ENCODE results near the gene TRIM7.
"Not testable (repeated sequence)": the region's sequence is repeated elsewhere in the genome, so short reads cannot be mapped to it uniquely, and the experiment has no call there.

TRIM7 gene

DNA sequence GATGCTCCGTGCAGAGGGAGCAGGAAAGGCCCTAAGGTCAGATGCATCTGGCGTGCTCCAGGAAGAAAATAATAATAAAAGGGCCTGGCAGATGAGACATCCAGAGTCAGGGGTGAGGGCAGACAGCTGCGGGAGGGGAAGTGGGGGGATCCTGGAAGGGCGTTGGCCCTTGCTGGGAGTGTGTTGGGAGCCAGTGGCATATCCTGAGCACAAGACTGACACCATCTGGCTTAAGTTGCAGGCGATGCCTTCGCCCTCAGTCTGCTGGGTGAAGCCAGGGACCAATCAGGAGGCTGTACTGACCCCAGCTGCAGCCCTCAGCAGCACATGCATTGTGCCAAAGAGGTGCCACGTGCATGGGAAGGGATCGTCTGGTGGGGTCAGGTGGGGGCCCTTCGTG, 53.9 kb downstream of the TRIM7 start:
- Histone ChIP-seq H3K36me3 (ENCODE audit: insufficient read depth, low read length) (no peaks in the 10 kb centered on the region), H3K4me1 (ENCODE audit: insufficient read depth, low read length, poor library complexity, severe bottlenecking) (no peaks in the 10 kb centered on the region), H3F3A (ENCODE audit: low read depth) (no peaks in the 10 kb centered on the region), H3K9me3 (ENCODE audit: insufficient read depth, low read depth, low read length) (no peaks in the 10 kb centered on the region), H3K9ac (ENCODE audit: low read depth, low read length, poor library complexity, severe bottlenecking) (no peak overlapping the region), H3K4me3 (ENCODE audit: low read length, poor library complexity, severe bottlenecking) (no peak overlapping the region), H4K20me1 (ENCODE audit: insufficient read depth, low read length, poor library complexity, severe bottlenecking) (no peaks in the 10 kb centered on the region), H3K27me3 (ENCODE audit: insufficient read depth, low read length, poor library complexity, severe bottlenecking) (no peaks in the 10 kb centered on the region), H2AFZ (ENCODE audit: low read length) (no peak overlapping the region), H3K4me2 (ENCODE audit: low read depth, low read length, poor library complexity, severe bottlenecking) (no peak overlapping the region), H3K79me2 (ENCODE audit: insufficient read depth, low read length) (no peaks in the 10 kb centered on the region), H3K9me2 (replicated peaks; ENCODE audit: low read depth, low read length) (no peaks in the 10 kb centered on the region)
- TF ChIP-seq, protein P1, sequence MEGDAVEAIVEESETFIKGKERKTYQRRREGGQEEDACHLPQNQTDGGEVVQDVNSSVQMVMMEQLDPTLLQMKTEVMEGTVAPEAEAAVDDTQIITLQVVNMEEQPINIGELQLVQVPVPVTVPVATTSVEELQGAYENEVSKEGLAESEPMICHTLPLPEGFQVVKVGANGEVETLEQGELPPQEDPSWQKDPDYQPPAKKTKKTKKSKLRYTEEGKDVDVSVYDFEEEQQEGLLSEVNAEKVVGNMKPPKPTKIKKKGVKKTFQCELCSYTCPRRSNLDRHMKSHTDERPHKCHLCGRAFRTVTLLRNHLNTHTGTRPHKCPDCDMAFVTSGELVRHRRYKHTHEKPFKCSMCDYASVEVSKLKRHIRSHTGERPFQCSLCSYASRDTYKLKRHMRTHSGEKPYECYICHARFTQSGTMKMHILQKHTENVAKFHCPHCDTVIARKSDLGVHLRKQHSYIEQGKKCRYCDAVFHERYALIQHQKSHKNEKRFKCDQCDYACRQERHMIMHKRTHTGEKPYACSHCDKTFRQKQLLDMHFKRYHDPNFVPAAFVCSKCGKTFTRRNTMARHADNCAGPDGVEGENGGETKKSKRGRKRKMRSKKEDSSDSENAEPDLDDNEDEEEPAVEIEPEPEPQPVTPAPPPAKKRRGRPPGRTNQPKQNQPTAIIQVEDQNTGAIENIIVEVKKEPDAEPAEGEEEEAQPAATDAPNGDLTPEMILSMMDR (conservative IDR thresholded peaks at IDR 0.05; ENCODE audit: low read length): no peak
- TF ChIP-seq EZH2phosphoT487 (IDR thresholded peaks at IDR 0.05; ENCODE audit: borderline replicate concordance): no peak

DNA sequence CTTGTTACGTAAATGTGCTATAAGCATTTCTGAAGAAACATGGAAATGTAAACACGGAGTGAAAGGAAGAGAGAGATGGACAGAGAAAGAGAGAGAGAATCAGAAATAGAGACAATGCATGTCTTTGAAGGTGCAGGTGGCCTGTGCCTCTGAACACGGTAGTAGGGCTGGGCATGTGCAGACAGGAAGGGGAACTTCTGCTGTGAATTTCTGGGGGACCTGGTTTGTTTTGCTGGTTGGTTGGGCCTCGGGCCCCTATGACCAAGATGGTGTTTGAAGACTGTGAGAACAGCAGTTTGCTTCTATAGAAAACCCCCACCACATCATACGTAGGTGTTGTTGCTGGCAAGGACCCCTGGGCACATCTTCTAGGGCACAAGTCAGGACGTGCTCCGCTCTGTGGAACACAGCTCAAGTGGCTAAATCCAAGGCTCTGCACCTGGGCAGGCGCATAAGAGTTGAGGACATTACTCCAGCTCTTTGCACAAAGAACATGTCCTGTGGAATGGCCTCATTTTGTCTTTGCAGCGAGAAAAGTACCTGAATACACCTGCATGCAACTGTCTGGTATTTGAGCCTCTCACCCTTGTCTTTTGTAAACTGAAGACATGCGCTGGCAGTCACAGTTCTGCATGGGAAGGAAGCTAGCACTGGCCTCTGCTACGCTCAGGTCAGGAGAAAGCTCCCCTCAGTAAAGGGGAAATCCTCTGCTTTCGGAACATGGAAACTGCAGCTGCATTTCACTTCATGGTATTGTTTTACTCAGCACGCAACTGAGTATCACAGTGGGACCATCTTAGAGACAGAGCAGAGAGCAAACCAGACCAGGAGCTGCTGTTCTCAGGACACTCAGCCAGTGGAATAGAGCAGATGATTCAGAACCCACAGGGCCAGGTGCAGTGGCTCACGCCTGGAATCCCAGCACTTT, 54.9 kb downstream of the TRIM7 start:
- no peaks in the 10 kb centered on the region for H3K9me2 ChIP-seq (replicated peaks; ENCODE audit: low read depth, low read length)
- no peak overlapping the region for H3K9ac ChIP-seq (ENCODE audit: low read depth, low read length, poor library complexity, severe bottlenecking)
- no peaks in the 10 kb centered on the region for H4K20me1 ChIP-seq (ENCODE audit: insufficient read depth, low read length, poor library complexity, severe bottlenecking)
- no peaks in the 10 kb centered on the region for H3K9me3 ChIP-seq (ENCODE audit: insufficient read depth, low read depth, low read length)
- no peaks in the 10 kb centered on the region for H3F3A ChIP-seq (ENCODE audit: low read depth)
- no peaks in the 10 kb centered on the region for H3K4me1 ChIP-seq (ENCODE audit: insufficient read depth, low read length, poor library complexity, severe bottlenecking)
- no peaks in the 10 kb centered on the region for H3K36me3 ChIP-seq (ENCODE audit: insufficient read depth, low read length)
- no peak overlapping the region for H3K4me3 ChIP-seq (ENCODE audit: low read length, poor library complexity, severe bottlenecking)
- no peak overlapping the region for H2AFZ ChIP-seq (ENCODE audit: low read length)
- no peaks in the 10 kb centered on the region for H3K79me2 ChIP-seq (ENCODE audit: insufficient read depth, low read length)
- no peak overlapping the region for H3K4me2 ChIP-seq (ENCODE audit: low read depth, low read length, poor library complexity, severe bottlenecking)
- H3K27me3 ChIP-seq (ENCODE audit: insufficient read depth, low read length, poor library complexity, severe bottlenecking): no peaks in the 10 kb centered on the region
- TF ChIP-seq EZH2phosphoT487 (IDR thresholded peaks at IDR 0.05; ENCODE audit: borderline replicate concordance): no peak
- TF ChIP-seq, protein P1 (conservative IDR thresholded peaks at IDR 0.05; ENCODE audit: low read length): no peak

DNA sequence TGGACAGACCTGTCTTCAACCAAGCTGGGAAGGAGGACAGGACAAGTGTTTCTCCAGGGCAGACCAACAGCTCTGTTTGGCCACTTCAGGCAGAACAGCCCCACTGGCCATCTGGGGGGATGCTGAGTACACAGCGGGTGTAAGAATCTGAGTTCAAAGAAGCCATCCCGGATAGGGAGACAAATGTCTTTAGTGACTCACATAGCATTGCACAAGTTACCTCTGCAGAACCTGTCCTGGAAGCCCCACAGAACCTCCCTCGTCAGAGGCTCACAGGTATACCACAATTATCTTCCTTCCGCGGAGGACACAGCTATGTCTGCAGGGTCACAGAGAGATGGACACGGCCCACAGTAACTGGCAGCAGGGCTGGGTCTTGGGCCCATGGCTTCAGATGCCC, 55.6 kb downstream of the TRIM7 start:
- Histone ChIP-seq H3K4me2 (ENCODE audit: low read depth, low read length, poor library complexity, severe bottlenecking) (no peak overlapping the region), H3K4me1 (ENCODE audit: insufficient read depth, low read length, poor library complexity, severe bottlenecking) (no peaks in the 10 kb centered on the region), H3K9ac (ENCODE audit: low read depth, low read length, poor library complexity, severe bottlenecking) (no peak overlapping the region), H3K36me3 (ENCODE audit: insufficient read depth, low read length) (no peaks in the 10 kb centered on the region), H4K20me1 (ENCODE audit: insufficient read depth, low read length, poor library complexity, severe bottlenecking) (no peaks in the 10 kb centered on the region), H3F3A (ENCODE audit: low read depth) (no peaks in the 10 kb centered on the region), H3K4me3 (ENCODE audit: low read length, poor library complexity, severe bottlenecking) (no peak overlapping the region), H3K27me3 (ENCODE audit: insufficient read depth, low read length, poor library complexity, severe bottlenecking) (no peaks in the 10 kb centered on the region), H3K9me2 (replicated peaks; ENCODE audit: low read depth, low read length) (no peaks in the 10 kb centered on the region), H3K9me3 (ENCODE audit: insufficient read depth, low read depth, low read length) (no peaks in the 10 kb centered on the region), H2AFZ (ENCODE audit: low read length) (no peak overlapping the region), H3K79me2 (ENCODE audit: insufficient read depth, low read length) (no peaks in the 10 kb centered on the region)
- TF ChIP-seq, protein P1 (conservative IDR thresholded peaks at IDR 0.05; ENCODE audit: low read length): no peak
- no peak for TF ChIP-seq EZH2phosphoT487 (IDR thresholded peaks at IDR 0.05; ENCODE audit: borderline replicate concordance)

DNA sequence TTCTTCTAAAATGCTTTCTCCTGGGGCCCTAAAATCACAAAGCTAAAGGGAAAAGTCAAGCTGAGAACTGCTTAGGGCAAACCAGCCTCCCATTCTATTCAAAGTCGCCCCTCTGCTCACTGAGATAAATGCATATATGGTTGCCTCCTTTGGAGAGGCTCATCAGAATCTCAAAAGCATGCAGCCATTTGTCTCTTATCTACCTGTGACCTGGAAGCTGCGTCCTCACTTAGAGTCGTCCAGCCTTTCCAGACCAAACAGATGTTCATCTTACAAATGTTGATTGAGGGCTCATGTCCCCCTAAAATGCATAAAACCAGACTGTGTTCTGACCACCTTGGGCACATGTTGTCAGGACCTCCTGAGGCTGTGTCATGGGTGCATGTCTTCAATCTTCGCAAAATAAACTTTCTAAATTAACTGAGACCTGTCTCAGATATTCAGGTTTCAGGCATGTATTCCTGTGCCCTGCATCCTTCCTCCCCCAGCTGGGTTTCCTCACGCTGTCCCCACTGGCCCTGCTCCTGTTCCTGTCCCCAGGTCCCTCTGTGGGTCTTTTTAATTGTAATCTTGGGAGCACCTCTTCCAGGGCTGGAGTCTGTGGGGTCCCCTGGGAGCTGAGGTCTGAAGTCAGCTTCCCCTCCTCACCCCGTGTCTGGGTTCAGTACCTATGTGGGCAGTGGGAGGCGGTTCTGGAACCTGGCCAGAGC, 57.9 kb downstream of the TRIM7 start, which contains the start of gene OR2V2:
Gene OR2V2, plus strand, starts transcription at position 660 of the 710 bp plus-strand sequence. CDS start 7,357 bp downstream, outside the sequence.
- not testable (repeated sequence) for H4K20me1 ChIP-seq (ENCODE audit: insufficient read depth, low read length, poor library complexity, severe bottlenecking); H3K27me3 ChIP-seq (ENCODE audit: insufficient read depth, low read length, poor library complexity, severe bottlenecking); H3F3A ChIP-seq (ENCODE audit: low read depth); H3K79me2 ChIP-seq (ENCODE audit: insufficient read depth, low read length); H2AFZ ChIP-seq (ENCODE audit: low read length); H3K4me2 ChIP-seq (ENCODE audit: low read depth, low read length, poor library complexity, severe bottlenecking); H3K4me3 ChIP-seq (ENCODE audit: low read length, poor library complexity, severe bottlenecking); H3K36me3 ChIP-seq (ENCODE audit: insufficient read depth, low read length); H3K9me2 ChIP-seq (replicated peaks; ENCODE audit: low read depth, low read length); H3K4me1 ChIP-seq (ENCODE audit: insufficient read depth, low read length, poor library complexity, severe bottlenecking); H3K9ac ChIP-seq (ENCODE audit: low read depth, low read length, poor library complexity, severe bottlenecking); H3K9me3 ChIP-seq (ENCODE audit: insufficient read depth, low read depth, low read length)
